Dermis blood vessel endothelial cell (primary cell): ENCODE measurements around the gene NCAPG2. TPM values are rescaled to one million over a fixed set of nuclear protein-coding genes. Genes with fewer than 3 reads are reported as not detected.
"Not testable (repeated sequence)": the region's sequence is repeated elsewhere in the genome, so short reads cannot be mapped to it uniquely, and the experiment has no call there.

Experiments
- DNase-seq: peaks from one replicate; pipeline ENCODE4 v3.0.0; 2010
- total RNA-seq: library from RNA; depleted of rRNA; stranded (reverse); fragments of >200 nt; gene quantifications from 2 replicates; pipeline ENCODE4 v1.2.3, GENCODE V29; 2014

NCAPG2 gene
- total RNA-seq, 1 donor from 2014 or later: 12.4 TPM

- DNase-seq: not testable (repeated sequence)
Observed at GRCh38 chr7:158666966-158667678, 37.5 kb downstream of the NCAPG2 start.

GRCh38 chr7:158666401-158666800, 38.2 kb downstream of the NCAPG2 start:
- no peak for DNase-seq

- no peak for DNase-seq
Observed at GRCh38 chr7:158664406-158664805, 40.2 kb downstream of the NCAPG2 start.

GRCh38 chr7:158663428-158663741, 41.2 kb downstream of the NCAPG2 start:
- no peak for DNase-seq

- no peak for DNase-seq
Observed at GRCh38 chr7:158662610-158663427, 41.8 kb downstream of the NCAPG2 start.

GRCh38 chr7:158658475-158658874, 46.1 kb downstream of the NCAPG2 start:
- no peak for DNase-seq

GRCh38 chr7:158657189-158657746, 47.3 kb downstream of the NCAPG2 start:
- no peak for DNase-seq

GRCh38 chr7:158655931-158656441, 48.6 kb downstream of the NCAPG2 start:
- DNase-seq: no peak

GRCh38 chr7:158655507-158655906, 49.1 kb downstream of the NCAPG2 start:
- DNase-seq: no peak

GRCh38 chr7:158651968-158652565, 52.5 kb downstream of the NCAPG2 start:
- DNase-seq: no peak

- DNase-seq: no peak
Observed at GRCh38 chr7:158650821-158651225, 53.8 kb downstream of the NCAPG2 start.

GRCh38 chr7:158649279-158649678, 55.3 kb downstream of the NCAPG2 start:
- DNase-seq: peak; percentile 72

- DNase-seq: no peak
Observed at GRCh38 chr7:158648787-158649186, 55.8 kb downstream of the NCAPG2 start.

- DNase-seq: no peak
Observed at GRCh38 chr7:158648168-158648567, 56.4 kb downstream of the NCAPG2 start.

GRCh38 chr7:158647475-158647792, 57.2 kb downstream of the NCAPG2 start:
- DNase-seq: no peak

GRCh38 chr7:158646766-158647474, 57.7 kb downstream of the NCAPG2 start:
- DNase-seq: peak; percentile 49

GRCh38 chr7:158645842-158646241, 58.8 kb downstream of the NCAPG2 start:
- no peak for DNase-seq

- DNase-seq: no peak
Observed at GRCh38 chr7:158642149-158642548, 62.5 kb downstream of the NCAPG2 start.

GRCh38 chr7:158638001-158638400, 66.6 kb downstream of the NCAPG2 start:
- DNase-seq: no peak

GRCh38 chr7:158633055-158633956, 71.3 kb downstream of the NCAPG2 start:
- DNase-seq: no peak

- DNase-seq: peak; percentile 20
Observed at GRCh38 chr7:158631574-158632195, 72.9 kb downstream of the NCAPG2 start.
